ENCODE data around the gene FBXL17.

DNA sequence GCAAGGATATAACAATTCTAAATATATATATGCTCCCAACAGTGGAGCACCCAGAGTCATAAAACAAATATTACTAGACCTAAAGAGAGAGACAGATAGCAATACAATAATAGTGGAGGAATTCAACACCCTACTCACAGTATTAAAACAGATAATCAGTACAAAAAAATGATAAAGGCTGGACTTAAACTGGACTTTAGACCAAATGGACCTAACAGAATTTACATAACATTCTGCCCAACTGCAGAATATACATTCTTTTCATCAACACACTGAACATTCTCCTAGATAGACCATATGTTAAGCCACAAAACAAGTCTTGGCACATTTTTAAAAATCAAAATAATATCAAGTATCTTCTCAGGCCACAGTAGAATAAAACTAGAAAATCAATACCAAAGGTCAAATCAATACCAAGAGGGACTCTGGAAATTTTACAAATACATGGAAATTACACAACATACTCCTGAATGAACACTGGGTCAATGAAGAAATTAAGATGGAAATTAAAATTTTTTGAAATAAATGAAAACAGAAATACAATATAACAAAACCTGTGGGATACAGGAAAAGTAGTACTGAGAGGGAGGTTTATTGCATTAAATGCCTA is 100.8 kb downstream of the FBXL17 start:
- TF ChIP-seq, protein P1, sequence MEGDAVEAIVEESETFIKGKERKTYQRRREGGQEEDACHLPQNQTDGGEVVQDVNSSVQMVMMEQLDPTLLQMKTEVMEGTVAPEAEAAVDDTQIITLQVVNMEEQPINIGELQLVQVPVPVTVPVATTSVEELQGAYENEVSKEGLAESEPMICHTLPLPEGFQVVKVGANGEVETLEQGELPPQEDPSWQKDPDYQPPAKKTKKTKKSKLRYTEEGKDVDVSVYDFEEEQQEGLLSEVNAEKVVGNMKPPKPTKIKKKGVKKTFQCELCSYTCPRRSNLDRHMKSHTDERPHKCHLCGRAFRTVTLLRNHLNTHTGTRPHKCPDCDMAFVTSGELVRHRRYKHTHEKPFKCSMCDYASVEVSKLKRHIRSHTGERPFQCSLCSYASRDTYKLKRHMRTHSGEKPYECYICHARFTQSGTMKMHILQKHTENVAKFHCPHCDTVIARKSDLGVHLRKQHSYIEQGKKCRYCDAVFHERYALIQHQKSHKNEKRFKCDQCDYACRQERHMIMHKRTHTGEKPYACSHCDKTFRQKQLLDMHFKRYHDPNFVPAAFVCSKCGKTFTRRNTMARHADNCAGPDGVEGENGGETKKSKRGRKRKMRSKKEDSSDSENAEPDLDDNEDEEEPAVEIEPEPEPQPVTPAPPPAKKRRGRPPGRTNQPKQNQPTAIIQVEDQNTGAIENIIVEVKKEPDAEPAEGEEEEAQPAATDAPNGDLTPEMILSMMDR (IDR thresholded peaks at IDR 0.05) = no peak
- TF ChIP-seq EZH2 (IDR thresholded peaks at IDR 0.05; ENCODE audit: borderline replicate concordance, insufficient read depth, low read depth, low read length, poor library complexity, severe bottlenecking) = no peak
